HG03565 (cell line): ENCODE measurements around the gene MSMB.
"Not testable (repeated sequence)": the region's sequence is repeated elsewhere in the genome, so short reads cannot be mapped to it uniquely, and the experiment has no call there.

Source experiments
- ATAC-seq: cut with Tn5 transposase; IDR thresholded peaks from one replicate; pipeline ENCODE4 v1.9.1; 2021; ENCODE audit warnings: mild to moderate bottlenecking, moderate library complexity; ENCODE audit not compliant: unreplicated experiment

MSMB gene

GRCh38 chr10:46070749-46071148 lies 24.7 kb upstream of the MSMB start:
- no peak for ATAC-seq

DNA sequence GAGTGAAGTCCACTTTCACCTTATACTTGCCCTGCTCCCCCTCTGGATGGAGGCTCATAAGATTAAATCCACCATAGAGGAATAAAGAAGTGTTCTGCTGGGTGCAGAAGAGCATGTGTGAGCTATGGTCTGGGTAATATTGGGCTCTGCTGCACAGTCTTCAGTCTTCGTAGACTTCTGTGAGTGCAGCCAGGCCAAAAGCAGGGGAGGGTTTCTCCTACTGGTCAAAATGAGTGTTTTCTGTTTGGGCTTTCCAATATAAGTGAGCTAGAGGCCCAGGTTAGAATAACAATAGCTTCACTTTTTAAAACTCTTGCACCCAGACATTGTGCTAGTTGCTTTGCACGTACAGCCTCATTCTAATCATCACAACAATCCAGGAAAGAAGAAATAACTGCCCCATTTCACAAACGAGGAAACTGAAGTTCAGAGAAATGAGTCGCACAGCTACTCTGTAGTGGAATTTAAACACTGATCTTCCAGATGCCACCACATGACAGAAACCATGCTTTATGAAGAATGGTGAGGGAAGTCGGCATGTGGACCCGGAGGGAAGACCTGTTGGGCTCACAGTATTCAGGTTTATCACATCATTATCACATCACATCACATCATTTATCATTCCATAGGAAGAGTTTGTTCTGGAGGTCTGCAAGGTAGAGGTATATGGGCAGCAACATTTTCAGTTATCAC lies 23.8 kb upstream of the MSMB start:
- no peak for ATAC-seq

DNA sequence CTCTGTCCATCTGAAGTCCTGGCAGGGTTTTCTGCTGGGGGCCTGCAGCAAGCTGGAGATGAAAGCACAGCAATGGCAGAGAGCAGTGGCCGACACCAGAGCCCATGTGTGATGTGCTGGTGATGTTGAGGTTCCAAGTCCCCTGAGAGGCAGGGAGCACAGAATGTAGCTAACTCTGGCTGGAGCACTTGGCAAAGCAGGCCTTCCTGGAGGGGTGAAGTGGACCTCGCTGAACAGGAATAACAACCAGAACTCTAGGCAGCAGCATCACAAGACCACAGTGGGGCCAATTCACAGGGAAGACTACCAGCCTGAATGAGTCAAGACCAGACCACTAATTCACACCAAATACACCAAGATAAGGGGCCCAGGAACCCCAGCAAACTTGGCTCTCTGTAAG lies 22.8 kb upstream of the MSMB start:
- ATAC-seq = no peak

GRCh38 chr10:46068117-46068516 lies 22.0 kb upstream of the MSMB start:
- ATAC-seq = no peak

DNA sequence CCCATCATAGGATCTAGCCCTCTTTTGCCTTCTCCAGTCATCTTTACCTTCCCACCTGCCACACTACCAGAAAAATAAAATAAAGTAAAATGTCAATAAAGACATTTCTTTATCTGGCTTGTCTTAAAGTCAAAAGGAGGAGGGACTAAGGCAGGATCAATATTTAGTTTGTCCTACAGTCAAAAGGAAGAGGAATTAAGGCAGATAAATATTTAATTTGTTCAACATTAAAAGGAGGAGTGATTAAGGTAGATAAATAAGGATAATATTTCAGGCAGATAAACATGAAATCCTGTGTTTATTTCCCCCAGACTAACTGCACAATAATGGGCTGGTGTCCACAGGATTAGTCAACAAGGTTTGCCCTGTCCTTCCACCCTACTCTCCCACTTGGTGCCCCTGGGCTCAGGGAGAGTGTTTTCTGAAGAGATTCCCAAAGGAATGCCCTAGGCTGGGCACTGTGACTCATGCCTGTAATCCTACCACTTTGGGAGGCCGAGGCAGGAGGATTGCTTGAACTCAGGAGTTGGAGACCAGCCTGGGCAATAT lies 18.3 kb upstream of the MSMB start:
- no peak for ATAC-seq

DNA sequence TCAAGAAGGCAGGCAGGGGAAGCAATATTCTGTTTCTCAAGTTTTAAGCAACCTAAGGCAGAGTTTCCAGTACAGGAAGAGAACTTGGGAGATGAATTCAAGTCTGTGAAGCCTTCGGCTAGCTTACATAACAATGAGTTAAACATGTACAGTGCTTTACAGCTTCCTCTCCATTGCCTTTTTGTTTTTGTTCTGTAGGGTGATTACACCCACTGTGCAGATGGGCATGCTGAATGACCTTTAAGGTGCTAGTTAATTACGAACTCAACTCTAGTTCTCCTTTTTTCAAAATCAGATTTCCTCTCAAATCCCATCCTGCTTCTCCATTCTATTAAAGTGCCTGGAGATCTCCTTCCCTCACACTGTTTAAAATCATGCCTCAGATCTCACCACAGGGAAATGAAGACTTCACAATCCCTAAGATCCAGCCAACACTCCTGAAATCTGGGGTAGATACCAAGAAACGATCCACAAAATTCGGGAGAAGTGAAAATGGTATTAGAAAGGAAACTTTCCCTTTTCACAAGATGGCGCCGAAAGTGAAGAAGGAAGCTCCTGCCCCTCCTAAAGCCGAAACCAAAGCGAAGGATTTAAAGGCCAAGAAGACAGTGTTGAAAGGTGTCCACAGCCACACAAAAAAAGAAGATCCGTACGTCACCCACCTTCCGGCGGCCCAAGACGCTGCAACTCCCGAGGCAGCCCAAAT lies 16.8 kb upstream of the MSMB start:
- no peak for ATAC-seq

DNA sequence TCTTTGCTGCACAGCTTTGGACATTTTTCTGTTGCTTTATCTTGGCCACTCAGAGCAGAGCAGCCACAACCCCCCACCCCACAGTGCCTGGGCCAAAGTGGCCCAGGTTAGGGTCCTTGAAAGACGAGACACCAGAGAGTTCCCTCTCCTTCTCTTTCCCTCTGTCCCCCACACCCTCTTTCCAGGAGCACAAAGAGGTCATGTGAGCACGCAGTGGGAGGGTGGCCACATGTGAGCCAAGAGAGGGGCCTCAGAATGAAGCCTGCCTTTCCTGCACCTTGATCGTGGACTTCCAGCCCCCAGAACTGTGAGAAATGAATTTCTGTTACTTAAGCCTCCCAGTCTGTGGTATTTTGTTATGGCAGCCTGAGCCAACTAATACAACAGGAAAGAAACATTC lies 14.6 kb upstream of the MSMB start:
- no peak for ATAC-seq

DNA sequence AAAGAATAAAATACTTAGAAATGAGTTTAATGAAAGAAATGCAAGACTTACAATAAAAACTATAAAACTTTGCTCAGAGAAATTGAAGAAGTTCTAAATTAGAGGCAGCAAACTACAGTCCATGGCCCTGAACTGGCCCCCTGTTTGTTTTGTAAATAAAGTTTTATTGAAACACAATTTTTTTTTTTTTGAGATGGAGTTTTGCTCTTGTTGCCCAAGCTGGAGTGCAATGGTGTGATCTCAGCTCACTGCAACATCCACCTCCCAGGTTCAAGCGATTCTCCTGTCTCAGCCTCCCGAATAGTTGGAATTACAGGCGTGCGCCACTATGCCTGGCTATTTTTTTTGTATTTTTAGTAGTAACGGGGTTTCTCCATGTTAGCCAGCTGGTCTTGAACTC lies 11.9 kb upstream of the MSMB start:
- ATAC-seq = not testable (repeated sequence)

DNA sequence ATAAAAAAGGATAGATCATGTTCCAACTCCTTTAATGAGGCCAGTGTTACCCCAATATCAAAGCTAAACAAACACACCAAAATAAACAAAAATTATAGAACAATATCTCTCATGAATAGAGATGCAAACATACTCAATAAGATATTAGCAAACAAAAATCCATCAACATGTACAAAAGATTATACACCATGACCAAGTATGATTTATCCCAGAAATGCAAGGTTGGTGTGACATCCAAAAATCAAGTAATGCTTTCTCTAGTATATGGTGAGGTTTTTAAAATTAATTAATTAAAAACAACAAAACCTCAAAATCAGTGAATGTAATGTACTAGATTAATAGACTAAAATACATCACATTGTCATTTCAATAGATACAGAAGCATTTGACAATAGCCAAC lies 11.0 kb upstream of the MSMB start:
- no peak for ATAC-seq

GRCh38 chr10:46055771-46056170 lies 9.7 kb upstream of the MSMB start:
- ATAC-seq = no peak

- no peak for ATAC-seq
Observed at GRCh38 chr10:46053534-46054434, 7.7 kb upstream of the MSMB start.

DNA sequence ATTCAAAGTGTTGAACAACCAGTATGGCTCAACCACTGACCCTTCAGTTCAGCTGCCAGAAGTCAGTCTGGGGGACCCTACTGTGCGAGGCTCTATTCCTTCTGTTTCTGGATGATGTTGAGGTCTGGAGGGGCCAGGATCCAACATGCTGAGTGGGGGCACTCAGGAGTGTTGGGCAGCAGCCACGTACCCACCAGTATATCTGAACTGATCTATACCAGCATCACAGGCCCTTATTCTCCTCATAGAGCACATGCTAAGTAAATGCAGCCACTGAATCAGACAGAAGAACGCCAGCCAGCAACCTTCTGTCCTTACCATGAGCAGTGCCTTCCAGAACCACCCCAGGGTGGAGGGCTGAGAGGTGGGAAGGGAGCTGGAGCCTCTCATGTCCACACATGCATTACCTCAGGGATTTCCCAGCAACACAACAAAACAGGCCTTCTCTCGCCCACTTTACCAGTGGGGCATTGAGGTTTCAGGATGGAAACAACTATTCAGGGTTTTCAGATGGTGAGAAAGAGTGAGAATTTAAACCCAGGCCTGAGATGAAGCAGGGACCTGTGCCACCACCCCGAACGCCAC lies 6.8 kb upstream of the MSMB start:
- ATAC-seq = no peak

DNA sequence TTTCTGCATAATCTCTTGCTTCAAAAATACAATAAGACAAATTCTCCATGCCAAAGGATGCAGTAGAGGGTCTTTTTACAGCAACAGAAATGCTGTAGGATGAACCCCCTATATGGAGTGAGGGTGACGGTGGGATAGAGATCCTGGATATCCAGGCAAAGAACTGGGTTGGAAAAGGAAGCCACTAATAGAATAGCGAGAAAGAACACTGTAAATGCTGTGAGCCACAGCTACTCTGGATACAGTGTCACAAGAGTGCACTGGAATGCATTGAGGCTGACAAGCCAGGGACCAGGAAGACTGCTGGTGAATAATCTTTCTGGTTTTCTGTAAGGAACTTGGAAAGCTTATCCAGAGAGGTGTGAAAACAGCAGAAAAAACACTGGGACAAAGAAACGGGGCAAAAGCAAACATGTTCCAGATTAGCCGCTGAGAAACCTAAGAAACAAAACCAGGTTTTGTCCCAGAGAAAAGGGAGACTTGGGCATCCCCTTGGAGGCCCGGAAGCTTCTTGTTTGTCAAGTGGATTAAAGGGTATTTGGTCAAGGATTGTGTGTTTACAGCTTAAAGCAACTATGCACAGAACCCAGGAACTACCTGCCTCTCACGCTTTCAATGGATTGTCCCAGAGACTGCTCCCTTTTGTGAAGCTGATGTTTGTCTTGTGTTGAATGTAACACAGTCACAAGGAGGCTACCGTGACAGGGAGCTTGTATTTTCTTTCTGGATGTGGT lies 6.2 kb upstream of the MSMB start:
- ATAC-seq = no peak

GRCh38 chr10:46050941-46051623 lies 5.0 kb upstream of the MSMB start:
- no peak for ATAC-seq

GRCh38 chr10:46049497-46049831 lies 3.4 kb upstream of the MSMB start:
- not testable (repeated sequence) for ATAC-seq

DNA sequence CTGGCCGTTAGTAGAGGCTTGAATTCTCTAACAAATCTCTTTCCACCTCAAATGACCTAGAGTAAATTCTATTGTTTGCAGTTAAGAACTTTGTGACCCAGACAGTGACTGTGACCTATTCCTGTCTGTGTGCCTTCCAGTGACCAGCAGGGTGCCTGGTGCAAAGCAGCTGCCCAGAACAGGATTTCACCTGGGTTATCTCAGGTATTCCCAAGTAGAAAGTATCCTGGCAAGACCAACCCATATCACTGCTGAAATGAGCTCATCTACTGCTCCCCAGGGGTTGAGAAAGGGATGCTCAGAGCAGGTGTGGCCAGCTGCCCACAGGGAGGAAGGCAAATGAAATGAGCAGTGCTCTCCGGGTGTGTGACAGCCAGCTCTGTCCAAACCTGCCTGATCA lies 2.1 kb upstream of the MSMB start:
- no peak for ATAC-seq

GRCh38 chr10:46042527-46042926 lies 3.5 kb downstream of the MSMB start:
- ATAC-seq = no peak

DNA sequence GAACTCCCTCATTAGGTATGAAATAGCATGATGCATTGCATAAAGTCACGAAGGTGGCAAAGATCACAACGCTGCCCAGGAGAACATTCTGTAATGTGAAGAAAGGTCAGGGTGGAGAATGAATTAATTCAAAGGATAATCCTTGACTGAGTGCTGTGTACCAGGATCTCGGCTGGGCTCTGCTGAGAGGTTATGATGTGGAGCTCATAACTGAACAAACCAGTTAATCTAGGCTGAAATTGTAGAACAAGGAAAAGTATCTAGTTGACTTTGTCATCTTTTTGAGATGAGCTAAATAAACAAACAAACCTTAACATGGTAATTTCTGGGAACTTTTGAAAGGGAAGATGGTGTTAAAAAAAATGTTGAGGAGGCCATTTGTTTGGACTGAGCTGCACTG lies 6.1 kb downstream of the MSMB start:
- no peak for ATAC-seq

DNA sequence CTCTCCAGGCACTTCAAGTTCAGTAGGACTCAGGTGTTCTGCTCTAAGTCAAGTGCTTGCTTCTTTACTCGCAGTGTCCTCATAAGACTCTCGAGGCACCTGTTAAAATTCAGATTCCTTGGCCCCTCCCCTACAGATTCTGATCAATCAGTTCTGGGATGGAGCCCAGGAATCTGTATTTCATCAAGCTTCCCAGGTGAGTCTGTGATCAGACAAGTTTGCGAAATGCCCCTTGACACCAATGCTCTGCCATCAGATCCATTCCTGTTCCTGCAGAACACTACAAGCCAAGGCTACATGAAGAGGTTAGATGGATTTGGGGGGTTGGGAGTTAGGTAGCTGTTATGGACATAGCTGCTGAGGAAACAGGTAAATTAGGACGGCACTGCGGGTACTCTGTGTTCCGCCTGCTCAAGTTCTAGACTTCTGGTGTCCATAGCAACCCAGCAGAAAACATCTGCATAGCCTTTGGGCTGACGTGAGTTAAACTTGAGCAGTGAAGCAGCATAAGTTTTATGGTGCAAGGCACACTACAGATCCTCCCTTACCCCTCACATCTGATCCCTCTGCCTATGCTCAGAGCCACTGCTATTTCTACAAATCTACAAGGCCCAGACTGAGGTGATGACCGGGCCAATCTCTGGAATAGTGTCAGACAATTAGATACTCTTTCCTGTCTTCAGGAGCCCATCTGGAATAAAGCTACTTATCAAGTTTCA lies 8.8 kb downstream of the MSMB start:
- no peak for ATAC-seq
